HCT116 (cell line): ENCODE measurements around the gene RAMP2. TPM values are rescaled to one million over a fixed set of nuclear protein-coding genes. Genes with fewer than 3 reads are reported as not detected.

ENCODE experiments used
- ATAC-seq: fragments of 200-7000 bp; cut with Tn5 transposase; 2 replicates; pipeline ENCODE4 v1.9.1; 2020; ENCODE audit warnings: mild to moderate bottlenecking, moderate library complexity
- BruUV-seq: library from RNA; stranded (reverse); fragments of 400-500 nt; replicated peaks from 2 replicates; lab custom pipeline; 2021; lab: Mats Ljungman, UMichigan
- CTCF ChIA-PET: fragments of 300-600 bp; sonication (Branson Sonifier 250); formaldehyde crosslinking; loops from one replicate; lab custom pipeline; 2021; ENCODE audit warnings: antibody characterized with exemption; lab: Charles Lee
- POLR2A ChIA-PET: fragments of 300-600, 350-600 bp; sonication (Branson Sonifier 250); formaldehyde crosslinking; loops from one replicate; lab custom pipeline; 2021; ENCODE audit warnings: antibody characterized with exemption; lab: Charles Lee
- RAD21 ChIA-PET, 2 experiments: fragments of 300-600 bp; sonication (Branson Sonifier 250); formaldehyde crosslinking; loops; one replicate each; lab custom pipeline; 2023; ENCODE audit warnings: low total read pairs in 2 of 2; ENCODE audit not compliant: uncharacterized antibody in 2 of 2, unreplicated experiment in 2 of 2, low non-redundant PET in 1 of 2; lab: Charles Lee
- DNase-seq: peaks from one replicate; pipeline ENCODE4 v3.0.0-alpha.2; 2010; ENCODE audit warnings: low read depth, low spot score
- H2AFZ ChIP-seq: fragments of 200-600 bp; shearing (Covaris generic), sonication (generic); 2 replicates; pipeline ENCODE4 v1.6.1; 2017; ENCODE audit warnings: low read depth, mixed run types, mixed read lengths, antibody characterized with exemption, low read length; ENCODE audit not compliant: poor library complexity, severe bottlenecking
- H3K27ac ChIP-seq: 2 replicates; pipeline ENCODE4 v1.5.1; 2012; ENCODE audit warnings: low read depth, low read length
- H3K27me3 ChIP-seq: fragments of 200-600 bp; sonication (generic); 2 replicates; pipeline ENCODE4 v1.6.1; 2016; ENCODE audit warnings: mixed run types, low read length, mixed read lengths; ENCODE audit not compliant: insufficient read depth
- H3K36me3 ChIP-seq, 2 experiments: fragments of 200-500 bp in 1 of 2; fragments of 200-600 bp in 1 of 2; sonication (Bioruptor generic) in 1 of 2; sonication (generic) in 1 of 2; 2 replicates each; pipeline versions ENCODE4 v1.5.1 to v1.6.1; 2014 to 2016; ENCODE audit warnings: low read length in 2 of 2, inconsistent platforms in 1 of 2, mixed read lengths in 1 of 2, mixed run types in 1 of 2; ENCODE audit not compliant: insufficient read depth in 2 of 2, control insufficient read depth in 1 of 2
- H3K4me1 ChIP-seq, 2 experiments: fragments of 200-600 bp in 1 of 2; sonication (generic) in 1 of 2; 2 replicates each; pipeline versions ENCODE4 v1.5.1 to v1.6.1; 2012 to 2017; ENCODE audit warnings: low read length in 2 of 2, inconsistent platforms in 1 of 2, mild to moderate bottlenecking in 1 of 2, mixed read lengths in 1 of 2, mixed run types in 1 of 2, moderate library complexity in 1 of 2; ENCODE audit not compliant: insufficient read depth in 2 of 2, control insufficient read depth in 1 of 2
- H3K4me2 ChIP-seq: fragments of 200-600 bp; sonication (generic); 2 replicates; pipeline ENCODE4 v1.6.1; 2017; ENCODE audit warnings: mixed run types, low read length, mixed read lengths
- H3K4me3 ChIP-seq, 2 experiments: fragments of 200-600 bp in 1 of 2; sonication (generic) in 1 of 2; replicated peaks in 1 of 2; 2 replicates each; pipeline ENCODE4 v1.5.1; 2011 to 2016; ENCODE audit warnings: low read length in 2 of 2, control low read depth in 1 of 2, low read depth in 1 of 2, mild to moderate bottlenecking in 1 of 2, mixed read lengths in 1 of 2, mixed run types in 1 of 2
- H3K79me2 ChIP-seq: fragments of 200-600 bp; sonication (generic); 2 replicates; pipeline ENCODE4 v1.6.1; 2017; ENCODE audit warnings: mild to moderate bottlenecking, mixed run types, low read length, moderate library complexity, mixed read lengths; ENCODE audit not compliant: insufficient read depth
- H3K9ac ChIP-seq: fragments of 200-600 bp; sonication (generic); 2 replicates; pipeline ENCODE4 v1.6.1; 2016; ENCODE audit warnings: low read length, mixed read lengths
- H3K9me2 ChIP-seq: fragments of 200-600 bp; sonication (generic), shearing (Covaris generic); 2 replicates; pipeline ENCODE4 v1.6.1; 2017; ENCODE audit warnings: mixed run types, mild to moderate bottlenecking, moderate library complexity; ENCODE audit not compliant: insufficient read depth
- H3K9me3 ChIP-seq, 2 experiments: fragments of 200-500 bp in 1 of 2; fragments of 200-600 bp in 1 of 2; sonication (Bioruptor generic) in 1 of 2; sonication (generic) in 1 of 2; 2 replicates each; pipeline ENCODE4 v1.6.1; 2014 to 2017; ENCODE audit warnings: low read length in 2 of 2, mixed read lengths in 2 of 2, inconsistent platforms in 1 of 2, low read depth in 1 of 2, mild to moderate bottlenecking in 1 of 2, mixed run types in 1 of 2, moderate library complexity in 1 of 2; ENCODE audit not compliant: control insufficient read depth in 1 of 2, insufficient read depth in 1 of 2
- H4K20me1 ChIP-seq: fragments of 200-600 bp; sonication (generic), shearing (Covaris generic); 2 replicates; pipeline ENCODE4 v1.6.1; 2017; ENCODE audit warnings: mixed run types, mild to moderate bottlenecking, moderate library complexity; ENCODE audit not compliant: insufficient read depth
- CEBPB ChIP-seq: IDR thresholded peaks from 2 replicates; pipeline ENCODE4 v1.6.1; 2012; ENCODE audit warnings: low read depth
- EZH2 ChIP-seq: fragments of 200-600 bp; sonication (generic); IDR thresholded peaks from 2 replicates; pipeline ENCODE4 v1.6.1; 2017; ENCODE audit warnings: antibody characterized with exemption, mixed run types
- EZH2phosphoT487 ChIP-seq: fragments of 200-600 bp; IDR thresholded peaks from 2 replicates; pipeline ENCODE4 v1.6.1; 2018; ENCODE audit warnings: antibody characterized with exemption, borderline replicate concordance
- FOSL1 ChIP-seq: IDR thresholded peaks from 2 replicates; pipeline ENCODE4 v1.6.1; 2012; ENCODE audit warnings: low read depth
- JUND ChIP-seq: IDR thresholded peaks from 2 replicates; pipeline ENCODE4 v1.6.1; 2012
- POLR2A ChIP-seq: IDR thresholded peaks from 2 replicates; pipeline ENCODE4 v1.7.0; 2011; ENCODE audit warnings: borderline replicate concordance; ENCODE audit not compliant: insufficient read depth, insufficient read length; ENCODE audit errors: extremely low read depth
- SP1 ChIP-seq: IDR thresholded peaks from 2 replicates; pipeline ENCODE4 v1.6.1; 2012; ENCODE audit warnings: low read depth
- SRF ChIP-seq: IDR thresholded peaks from 2 replicates; pipeline ENCODE4 v1.6.1; 2012; ENCODE audit warnings: low read depth
- YY1 ChIP-seq: IDR thresholded peaks from 2 replicates; pipeline ENCODE4 v1.6.1; 2011; ENCODE audit warnings: low read length, low read depth, moderate library complexity, mild to moderate bottlenecking; ENCODE audit not compliant: insufficient replicate concordance; ENCODE audit errors: extremely low read depth
- ZFX ChIP-seq: fragments of 450-650 bp; IDR thresholded peaks from 2 replicates; pipeline ENCODE4 v1.6.1; 2017
- intact Hi-C: fragments of 100-400 bp; cut with micrococcal nuclease; formaldehyde crosslinking; loops from 2 replicates; pipeline ENCODE4 v1.10.0; 2022
- total RNA-seq: library from RNA; stranded (reverse); gene quantifications from one replicate; pipeline ENCODE4 v1.2.1, GENCODE V29; 2021; ENCODE audit not compliant: unreplicated experiment
- TF ChIP-seq, protein P1 (sequence below), 3 experiments: fragments of 200-600 bp in 1 of 3; sonication (generic) in 1 of 3; IDR thresholded peaks in 2 of 3; conservative IDR thresholded peaks in 1 of 3; 2 replicates each; pipeline ENCODE4 v1.5.1; 2012 to 2017; ENCODE audit warnings: low read depth in 2 of 3, low read length in 2 of 3, antibody characterized with exemption in 1 of 3, borderline replicate concordance in 1 of 3, control low read depth in 1 of 3, mild to moderate bottlenecking in 1 of 3, mixed read lengths in 1 of 3, mixed run types in 1 of 3, moderate library complexity in 1 of 3; ENCODE audit not compliant: insufficient read depth in 1 of 3
- TF ChIP-seq, protein P2 (sequence below): IDR thresholded peaks from 2 replicates; pipeline ENCODE4 v1.6.1; 2011; ENCODE audit warnings: mild to moderate bottlenecking, low read length, moderate library complexity; ENCODE audit not compliant: insufficient replicate concordance; ENCODE audit errors: extremely low read depth
- TF ChIP-seq, protein P3 (sequence below): IDR thresholded peaks from 2 replicates; pipeline ENCODE4 v1.6.1; 2012
- TF ChIP-seq, protein P4 (sequence below): IDR thresholded peaks from 2 replicates; pipeline ENCODE4 v1.6.1; 2012; ENCODE audit warnings: low read depth

The RAMP2 gene
- total RNA-seq, 1 experiment from 2014 or later, result not detected

DNA sequence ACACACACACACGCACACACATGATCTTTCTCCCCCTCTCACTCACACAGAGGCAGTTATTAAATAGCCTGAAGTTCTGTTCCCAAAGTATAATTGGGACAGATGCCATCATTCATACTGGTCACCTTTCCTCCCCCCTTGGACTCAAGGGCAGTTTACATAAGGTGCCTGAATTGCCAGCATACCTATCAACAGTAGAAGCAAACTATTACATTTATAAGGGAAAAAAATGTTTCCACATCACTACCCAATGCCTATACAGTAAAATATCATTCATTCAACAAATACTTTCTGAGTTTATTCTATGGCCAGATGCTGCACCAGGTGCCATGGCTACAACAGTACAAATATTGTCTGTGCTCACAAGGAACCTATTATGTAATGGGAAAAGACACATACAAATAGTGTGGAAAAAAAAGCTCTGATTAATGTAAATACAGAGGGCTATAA lies 43.9 kb downstream of the RAMP2 start:
- DNase-seq (no peak), ATAC-seq (no peak)
- POLR2A ChIA-PET, result no interaction called here
- no peaks in the 10 kb centered on the region for H3K4me1 ChIP-seq
- no peak overlapping the region for H3K27ac ChIP-seq
- no peak overlapping the region for H3K4me3 ChIP-seq
- no TSS peak for BruUV-seq
- no peak overlapping the region for H3K9ac ChIP-seq
- no peaks in the 10 kb centered on the region for H3K9me2 ChIP-seq
- intact Hi-C loops, result no loop called here
- H3K4me2 ChIP-seq, result no peak overlapping the region
- no peaks in the 10 kb centered on the region for H3K27me3 ChIP-seq
- no peaks in the 10 kb centered on the region for H3K9me3 ChIP-seq
- RAD21 ChIA-PET, result interaction anchor here in 1 of 2 experiments (0.6 kb wide), 1 partner anchor 41 kb away, joined by 11 read pairs; no protein-coding TSS in a partner anchor
- no peaks in the 10 kb centered on the region for H3K79me2 ChIP-seq
- no peak for TF ChIP-seq FOSL1
- TF ChIP-seq, protein P1, sequence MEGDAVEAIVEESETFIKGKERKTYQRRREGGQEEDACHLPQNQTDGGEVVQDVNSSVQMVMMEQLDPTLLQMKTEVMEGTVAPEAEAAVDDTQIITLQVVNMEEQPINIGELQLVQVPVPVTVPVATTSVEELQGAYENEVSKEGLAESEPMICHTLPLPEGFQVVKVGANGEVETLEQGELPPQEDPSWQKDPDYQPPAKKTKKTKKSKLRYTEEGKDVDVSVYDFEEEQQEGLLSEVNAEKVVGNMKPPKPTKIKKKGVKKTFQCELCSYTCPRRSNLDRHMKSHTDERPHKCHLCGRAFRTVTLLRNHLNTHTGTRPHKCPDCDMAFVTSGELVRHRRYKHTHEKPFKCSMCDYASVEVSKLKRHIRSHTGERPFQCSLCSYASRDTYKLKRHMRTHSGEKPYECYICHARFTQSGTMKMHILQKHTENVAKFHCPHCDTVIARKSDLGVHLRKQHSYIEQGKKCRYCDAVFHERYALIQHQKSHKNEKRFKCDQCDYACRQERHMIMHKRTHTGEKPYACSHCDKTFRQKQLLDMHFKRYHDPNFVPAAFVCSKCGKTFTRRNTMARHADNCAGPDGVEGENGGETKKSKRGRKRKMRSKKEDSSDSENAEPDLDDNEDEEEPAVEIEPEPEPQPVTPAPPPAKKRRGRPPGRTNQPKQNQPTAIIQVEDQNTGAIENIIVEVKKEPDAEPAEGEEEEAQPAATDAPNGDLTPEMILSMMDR (IDR thresholded peaks at IDR 0.05 in 2 of 3, conservative IDR thresholded peaks at IDR 0.05 in 1 of 3; ENCODE audit: borderline replicate concordance in 1 of 3, insufficient read depth in 1 of 3, low read depth in 2 of 3, low read length in 2 of 3), result no peak
- no peak for TF ChIP-seq SP1
- TF ChIP-seq, protein P2, sequence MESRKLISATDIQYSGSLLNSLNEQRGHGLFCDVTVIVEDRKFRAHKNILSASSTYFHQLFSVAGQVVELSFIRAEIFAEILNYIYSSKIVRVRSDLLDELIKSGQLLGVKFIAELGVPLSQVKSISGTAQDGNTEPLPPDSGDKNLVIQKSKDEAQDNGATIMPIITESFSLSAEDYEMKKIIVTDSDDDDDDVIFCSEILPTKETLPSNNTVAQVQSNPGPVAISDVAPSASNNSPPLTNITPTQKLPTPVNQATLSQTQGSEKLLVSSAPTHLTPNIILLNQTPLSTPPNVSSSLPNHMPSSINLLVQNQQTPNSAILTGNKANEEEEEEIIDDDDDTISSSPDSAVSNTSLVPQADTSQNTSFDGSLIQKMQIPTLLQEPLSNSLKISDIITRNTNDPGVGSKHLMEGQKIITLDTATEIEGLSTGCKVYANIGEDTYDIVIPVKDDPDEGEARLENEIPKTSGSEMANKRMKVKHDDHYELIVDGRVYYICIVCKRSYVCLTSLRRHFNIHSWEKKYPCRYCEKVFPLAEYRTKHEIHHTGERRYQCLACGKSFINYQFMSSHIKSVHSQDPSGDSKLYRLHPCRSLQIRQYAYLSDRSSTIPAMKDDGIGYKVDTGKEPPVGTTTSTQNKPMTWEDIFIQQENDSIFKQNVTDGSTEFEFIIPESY, result no peak
- no peak for TF ChIP-seq YY1
- no peak for TF ChIP-seq EZH2phosphoT487
- no peak for TF ChIP-seq POLR2A
- no peak for TF ChIP-seq ZFX
- TF ChIP-seq, protein P3, sequence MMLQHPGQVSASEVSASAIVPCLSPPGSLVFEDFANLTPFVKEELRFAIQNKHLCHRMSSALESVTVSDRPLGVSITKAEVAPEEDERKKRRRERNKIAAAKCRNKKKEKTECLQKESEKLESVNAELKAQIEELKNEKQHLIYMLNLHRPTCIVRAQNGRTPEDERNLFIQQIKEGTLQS, result no peak
- no peak for TF ChIP-seq JUND
- TF ChIP-seq SRF, result no peak
- TF ChIP-seq, protein P4, sequence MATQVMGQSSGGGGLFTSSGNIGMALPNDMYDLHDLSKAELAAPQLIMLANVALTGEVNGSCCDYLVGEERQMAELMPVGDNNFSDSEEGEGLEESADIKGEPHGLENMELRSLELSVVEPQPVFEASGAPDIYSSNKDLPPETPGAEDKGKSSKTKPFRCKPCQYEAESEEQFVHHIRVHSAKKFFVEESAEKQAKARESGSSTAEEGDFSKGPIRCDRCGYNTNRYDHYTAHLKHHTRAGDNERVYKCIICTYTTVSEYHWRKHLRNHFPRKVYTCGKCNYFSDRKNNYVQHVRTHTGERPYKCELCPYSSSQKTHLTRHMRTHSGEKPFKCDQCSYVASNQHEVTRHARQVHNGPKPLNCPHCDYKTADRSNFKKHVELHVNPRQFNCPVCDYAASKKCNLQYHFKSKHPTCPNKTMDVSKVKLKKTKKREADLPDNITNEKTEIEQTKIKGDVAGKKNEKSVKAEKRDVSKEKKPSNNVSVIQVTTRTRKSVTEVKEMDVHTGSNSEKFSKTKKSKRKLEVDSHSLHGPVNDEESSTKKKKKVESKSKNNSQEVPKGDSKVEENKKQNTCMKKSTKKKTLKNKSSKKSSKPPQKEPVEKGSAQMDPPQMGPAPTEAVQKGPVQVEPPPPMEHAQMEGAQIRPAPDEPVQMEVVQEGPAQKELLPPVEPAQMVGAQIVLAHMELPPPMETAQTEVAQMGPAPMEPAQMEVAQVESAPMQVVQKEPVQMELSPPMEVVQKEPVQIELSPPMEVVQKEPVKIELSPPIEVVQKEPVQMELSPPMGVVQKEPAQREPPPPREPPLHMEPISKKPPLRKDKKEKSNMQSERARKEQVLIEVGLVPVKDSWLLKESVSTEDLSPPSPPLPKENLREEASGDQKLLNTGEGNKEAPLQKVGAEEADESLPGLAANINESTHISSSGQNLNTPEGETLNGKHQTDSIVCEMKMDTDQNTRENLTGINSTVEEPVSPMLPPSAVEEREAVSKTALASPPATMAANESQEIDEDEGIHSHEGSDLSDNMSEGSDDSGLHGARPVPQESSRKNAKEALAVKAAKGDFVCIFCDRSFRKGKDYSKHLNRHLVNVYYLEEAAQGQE, result no peak
- no peak for TF ChIP-seq EZH2
- TF ChIP-seq CEBPB, result no peak
- H3K36me3 ChIP-seq, result no peaks in the 10 kb centered on the region
- CTCF ChIA-PET, result no interaction called here
- no peaks in the 10 kb centered on the region for H4K20me1 ChIP-seq
- H2AFZ ChIP-seq, result no peak overlapping the region
